ENCODE data around the gene FAM111B. TPM values are rescaled to one million over a fixed set of nuclear protein-coding genes. Genes with fewer than 3 reads are reported as not detected.

Gene FAM111B
- total and polyA plus RNA-seq, 4 donors, result 0.20 to 0.87 (median 0.45) TPM

Other genes starting within 250 kb of the FAM111B start
- gene GLYATL1, start 167.7 kb upstream of the FAM111B start, total RNA-seq, result not detected
- gene GLYATL1, start 167.7 kb upstream of the FAM111B start, polyA plus RNA-seq, result not detected
- gene GLYATL1B, start 20.9 kb upstream of the FAM111B start, total RNA-seq, result not detected
- not detected for gene GLYATL1B, start 20.9 kb upstream of the FAM111B start, polyA plus RNA-seq
- 10 to 100 TPM; 19.0 to 49.0 TPM for gene FAM111A, start 35.6 kb downstream of the FAM111B start, total RNA-seq
- 10 to 100 TPM in 1 of 2 donors, 1 to 10 TPM in 1; 5.8 to 29.6 TPM for gene FAM111A, start 35.6 kb downstream of the FAM111B start, polyA plus RNA-seq
- 1 to 10 TPM; 2.6 to 7.1 TPM for gene DTX4, start 64.9 kb downstream of the FAM111B start, total RNA-seq
- 10 to 100 TPM in 1 of 2 donors, 1 to 10 TPM in 1; 4.0 to 10.0 TPM for gene DTX4, start 64.9 kb downstream of the FAM111B start, polyA plus RNA-seq
- gene MPEG1, start 105.7 kb downstream of the FAM111B start, total RNA-seq, result 10 to 100 TPM; 27.0 to 27.1 TPM
- 10 to 100 TPM in 1 of 2 donors, 1 to 10 TPM in 1; 4.3 to 23.0 TPM for gene MPEG1, start 105.7 kb downstream of the FAM111B start, polyA plus RNA-seq